Measurements from ENCODE around the gene CCR8. TPM values are rescaled to one million over a fixed set of nuclear protein-coding genes. Genes with fewer than 3 reads are reported as not detected.

The CCR8 gene
- total and polyA plus RNA-seq, 3 experiments from 2014 or later = 2.1 to 5.3 (median 2.9) TPM

GRCh38 chr3:39378088-39378487 lies 48.6 kb downstream of the CCR8 start:
- Histone ChIP-seq H3K27me3 (ENCODE audit: insufficient read depth, low read length, poor library complexity, severe bottlenecking) (peaks cover 5% of the 10 kb centered on the region), H3K4me3 (ENCODE audit: low read length) (no peak overlapping the region), H3K4me1 (ENCODE audit: insufficient read depth, low read length) (peaks cover 11% of the 10 kb centered on the region), H3K9me3 (ENCODE audit: low read length) (no peaks in the 10 kb centered on the region), H3K27ac (ENCODE audit: low read depth, low read length) (no peak overlapping the region), H3K36me3 (ENCODE audit: insufficient read depth, low read length) (no peaks in the 10 kb centered on the region)
- peak; percentile 18 to 70 (median 41) for DNase-seq
- Mint-ChIP-seq H3K27ac (peak overlapping the region in 2 of 8 donors; percentile 19 to 63), H3K9me3 (no peaks in the 10 kb centered on the region), H3K36me3 (peaks cover 0 to 7% (median 2%) of the 10 kb centered on the region in 3 donors), H3K27me3 (peaks cover 6 to 7% of the 10 kb centered on the region in 2 donors), H3K4me1 (peaks cover 10 to 21% (median 18%) of the 10 kb centered on the region in 3 donors), H3K4me3 (peak overlapping the region in 1 of 7 donors; percentile 57)
- ChIA-PET POLR2A (interaction anchor here (1.1 kb wide), 1 partner anchor 16 kb away, joined by 3 read pairs; no protein-coding TSS in a partner anchor), CTCF (interaction anchor here (1.0 to 2.6 kb wide), 9 partner anchors 8 to 289 kb away, joined by 3 to 18 read pairs (median 6); no protein-coding TSS in a partner anchor)

GRCh38 chr3:39378957-39379777 lies 49.7 kb downstream of the CCR8 start:
- DNase-seq = no peak
- H3K27me3 Mint-ChIP-seq = peaks cover 0 to 8% of the 10 kb centered on the region in 2 donors
- ChIA-PET CTCF (interaction anchor here (1.2 to 2.6 kb wide), 4 partner anchors 29 to 99 kb away, joined by 3 to 18 read pairs (median 6); partner anchors contain the start of gene CX3CR1), POLR2A (no interaction called here)
- peaks cover 5% of the 10 kb centered on the region for H3K27me3 ChIP-seq (ENCODE audit: insufficient read depth, low read length, poor library complexity, severe bottlenecking)
- H3K36me3 ChIP-seq (ENCODE audit: insufficient read depth, low read length) = no peaks in the 10 kb centered on the region
- no peak overlapping the region for H3K4me3 ChIP-seq (ENCODE audit: low read length)
- H3K4me3 Mint-ChIP-seq = peak overlapping the region in 1 of 7 donors; percentile 41
- H3K27ac ChIP-seq (ENCODE audit: low read depth, low read length) = no peak overlapping the region
- peaks cover 16 to 27% (median 24%) of the 10 kb centered on the region in 3 donors for H3K4me1 Mint-ChIP-seq
- no peaks in the 10 kb centered on the region for H3K9me3 ChIP-seq (ENCODE audit: low read length)
- H3K27ac Mint-ChIP-seq = no peak overlapping the region
- peaks cover 2 to 7% (median 4%) of the 10 kb centered on the region in 3 donors for H3K36me3 Mint-ChIP-seq
- H3K4me1 ChIP-seq (ENCODE audit: insufficient read depth, low read length) = peaks cover 11% of the 10 kb centered on the region
- H3K9me3 Mint-ChIP-seq = no peaks in the 10 kb centered on the region

DNA sequence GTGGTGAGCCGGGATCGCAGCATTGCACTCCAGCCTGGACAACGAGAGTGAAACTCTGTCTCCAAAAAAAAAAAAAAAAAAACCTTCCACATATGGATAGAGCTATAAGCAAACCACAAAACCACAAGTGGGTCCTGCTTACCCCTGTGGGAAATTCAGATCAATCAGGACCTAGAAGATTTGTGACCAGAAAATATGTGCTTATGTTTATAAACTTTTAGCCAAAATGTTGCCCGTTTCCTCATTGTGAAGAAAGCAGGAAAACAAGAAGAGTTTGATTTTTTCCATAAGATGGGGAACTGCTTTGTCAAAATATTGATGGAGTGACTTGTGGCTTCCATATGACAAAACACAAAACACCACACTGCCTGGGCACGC lies 50.3 kb downstream of the CCR8 start:
- H3K4me3 ChIP-seq (ENCODE audit: low read length) = no peak overlapping the region
- ChIA-PET POLR2A (no interaction called here), CTCF (interaction anchor here (1.2 to 2.6 kb wide), 2 partner anchors 88 to 100 kb away, joined by 3 to 18 read pairs; partner anchors contain the start of gene CX3CR1)
- H3K36me3 Mint-ChIP-seq = peaks cover 2 to 7% (median 4%) of the 10 kb centered on the region in 3 donors
- H3K27me3 ChIP-seq (ENCODE audit: insufficient read depth, low read length, poor library complexity, severe bottlenecking) = no peaks in the 10 kb centered on the region
- peak overlapping the region in 1 of 8 donors; percentile 63 for H3K27ac Mint-ChIP-seq
- peaks cover 20 to 33% (median 30%) of the 10 kb centered on the region in 3 donors for H3K4me1 Mint-ChIP-seq
- no peaks in the 10 kb centered on the region for H3K9me3 Mint-ChIP-seq
- no peaks in the 10 kb centered on the region for H3K9me3 ChIP-seq (ENCODE audit: low read length)
- no peaks in the 10 kb centered on the region for H3K36me3 ChIP-seq (ENCODE audit: insufficient read depth, low read length)
- H3K27ac ChIP-seq (ENCODE audit: low read depth, low read length) = no peak overlapping the region
- H3K4me1 ChIP-seq (ENCODE audit: insufficient read depth, low read length) = peaks cover 15% of the 10 kb centered on the region
- H3K27me3 Mint-ChIP-seq = peaks cover 0 to 8% of the 10 kb centered on the region in 2 donors
- H3K4me3 Mint-ChIP-seq = peak overlapping the region in 2 of 7 donors; percentile 10 to 41
- no peak for DNase-seq

DNA sequence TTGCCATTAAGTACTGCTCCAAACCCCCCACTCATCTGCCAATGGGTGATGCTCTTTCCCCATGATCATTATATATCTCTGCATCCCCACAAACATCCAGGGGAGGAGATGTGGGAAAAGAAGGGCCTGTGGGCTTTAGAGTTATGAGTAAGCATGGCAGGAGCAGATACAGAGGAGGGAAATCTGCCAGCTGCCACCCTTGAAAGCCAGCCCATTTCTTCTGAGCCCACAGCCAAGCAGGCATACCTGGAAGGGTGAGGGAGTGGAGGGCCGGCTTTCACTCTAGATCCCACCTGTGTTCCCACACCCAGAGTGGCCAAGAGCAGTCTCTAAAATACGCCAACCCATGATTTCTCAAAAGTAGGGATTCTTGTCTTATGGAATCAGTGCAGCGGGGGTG lies 51.9 kb downstream of the CCR8 start:
- H3K9me3 Mint-ChIP-seq = no peaks in the 10 kb centered on the region
- peak overlapping the region in 5 of 8 donors; percentile 27 to 64 (median 57) for H3K27ac Mint-ChIP-seq
- H3K36me3 ChIP-seq (ENCODE audit: insufficient read depth, low read length) = no peaks in the 10 kb centered on the region
- H3K4me1 Mint-ChIP-seq = peaks cover 33 to 50% (median 47%) of the 10 kb centered on the region in 3 donors
- no peaks in the 10 kb centered on the region for H3K27me3 ChIP-seq (ENCODE audit: insufficient read depth, low read length, poor library complexity, severe bottlenecking)
- peaks cover 29% of the 10 kb centered on the region for H3K4me1 ChIP-seq (ENCODE audit: insufficient read depth, low read length)
- ChIA-PET POLR2A (no interaction called here), CTCF (no interaction called here)
- no peaks in the 10 kb centered on the region for H3K9me3 ChIP-seq (ENCODE audit: low read length)
- peaks cover 0 to 2% of the 10 kb centered on the region in 2 donors for H3K27me3 Mint-ChIP-seq
- peak overlapping the region in 4 of 7 donors; percentile 19 to 76 (median 48) for H3K4me3 Mint-ChIP-seq
- H3K36me3 Mint-ChIP-seq = peaks cover 2 to 9% (median 4%) of the 10 kb centered on the region in 3 donors
- DNase-seq = no peak
- H3K4me3 ChIP-seq (ENCODE audit: low read length) = no peak overlapping the region
- H3K27ac ChIP-seq (ENCODE audit: low read depth, low read length) = no peak overlapping the region

Other genes with a start within 250 kb of the CCR8 start
- 10 to 100 TPM; 21.6 to 22.8 TPM for gene GORASP1, start 222.1 kb upstream of the CCR8 start, total RNA-seq
- gene GORASP1, start 222.1 kb upstream of the CCR8 start, polyA plus RNA-seq = 16.9 TPM
- 1 to 10 TPM in 1 of 2 experiments, under 1 TPM in 1; 0.80 to 1.1 TPM for gene TTC21A, start 222.0 kb upstream of the CCR8 start, total RNA-seq
- 0.67 TPM for gene TTC21A, start 222.0 kb upstream of the CCR8 start, polyA plus RNA-seq
- 10 to 100 TPM; 31.7 to 33.8 TPM for gene CSRNP1, start 176.1 kb upstream of the CCR8 start, total RNA-seq
- 30.7 TPM for gene CSRNP1, start 176.1 kb upstream of the CCR8 start, polyA plus RNA-seq
- gene XIRP1, start 137.1 kb upstream of the CCR8 start, total RNA-seq = 1 to 10 TPM; 4.1 to 5.3 TPM
- gene XIRP1, start 137.1 kb upstream of the CCR8 start, polyA plus RNA-seq = not detected
- gene CX3CR1, start 49.7 kb upstream of the CCR8 start, total RNA-seq = 1 to 10 TPM in 1 of 2 experiments, under 1 TPM in 1; 0.74 to 1.1 TPM
- 98.7 TPM for gene CX3CR1, start 49.7 kb upstream of the CCR8 start, polyA plus RNA-seq
- gene SLC25A38, start 53.7 kb downstream of the CCR8 start, total RNA-seq = 10 to 100 TPM; 71.3 to 73.0 TPM
- gene SLC25A38, start 53.7 kb downstream of the CCR8 start, polyA plus RNA-seq = 55.6 TPM
- 1,000 to 10,000 TPM; 2,459 to 2,518 TPM for gene RPSA, start 77.0 kb downstream of the CCR8 start, total RNA-seq
- 1,046 TPM for gene RPSA, start 77.0 kb downstream of the CCR8 start, polyA plus RNA-seq
- gene MOBP, start 138.0 kb downstream of the CCR8 start, total RNA-seq = not detected
- not detected for gene MOBP, start 138.0 kb downstream of the CCR8 start, polyA plus RNA-seq

Measured in CD8-positive, alpha-beta memory T cell (primary cell).